ENCODE results near the gene CADPS2. TPM values are rescaled to one million over a fixed set of nuclear protein-coding genes. Genes with fewer than 3 reads are reported as not detected.

Gene CADPS2
- total RNA-seq, 3 donors from 2014 or later (not counting 1 experiment from before 2014, with no cell fraction given), result not detected

DNA sequence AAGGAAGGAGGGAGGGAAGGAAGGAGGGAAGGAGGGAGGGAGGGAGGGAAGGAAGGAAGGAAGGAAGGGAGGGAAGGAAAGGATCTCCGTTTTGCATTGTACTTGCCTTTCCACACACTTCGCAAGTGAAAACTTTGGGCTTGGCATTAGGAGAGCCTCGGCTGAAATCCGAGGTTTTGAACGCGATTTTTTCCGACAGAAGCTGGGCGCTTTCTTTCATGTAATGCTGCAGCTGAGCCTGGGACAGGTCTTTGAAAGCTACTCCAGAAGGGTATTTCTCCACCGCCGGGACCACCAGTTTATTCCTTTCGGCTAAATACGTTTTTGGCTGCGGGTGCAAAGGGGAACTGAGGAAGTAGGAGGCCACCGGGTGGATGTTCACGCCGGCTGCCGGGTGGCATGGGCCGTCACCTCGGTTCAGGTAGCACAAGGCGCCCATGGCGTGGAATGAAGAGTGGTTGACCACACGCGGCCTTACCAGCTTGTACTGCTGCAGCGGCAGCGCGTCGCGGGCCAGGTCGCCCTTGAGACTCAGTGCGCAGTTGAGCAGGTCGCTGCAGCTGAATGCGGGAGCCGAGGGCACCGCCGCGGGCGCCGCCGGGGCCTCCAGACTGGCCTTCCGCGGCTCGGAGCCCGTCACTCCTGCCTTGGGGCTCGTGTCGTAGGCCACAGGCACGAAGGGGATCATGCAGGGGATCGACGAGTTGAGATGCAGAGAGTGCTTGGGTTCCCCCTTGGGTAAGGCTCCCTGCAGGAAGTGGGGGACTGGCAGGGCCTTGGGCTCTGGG lies 582.5 kb downstream of the CADPS2 start:
- Mint-ChIP-seq H3K4me3 (no peak overlapping the region), H3K27ac (no peak overlapping the region), H3K27me3 (ENCODE audit: low read depth in 2 of 2) (peaks cover 62 to 64% of the 10 kb centered on the region in 2 donors), H3K9me3 (peaks cover 2 to 9% of the 10 kb centered on the region in 2 donors), H3K4me1 (no peaks in the 10 kb centered on the region), H3K36me3 (peaks cover 12% of the 10 kb centered on the region)
- H3K27me3 ChIP-seq (ENCODE audit: control insufficient read depth, insufficient read depth, low read length), result peaks cover 58% of the 10 kb centered on the region
- DNase-seq, result no peak
- H3K27ac ChIP-seq (ENCODE audit: low read length), result no peak overlapping the region
- no peaks in the 10 kb centered on the region for H3K4me1 ChIP-seq (ENCODE audit: control insufficient read depth, insufficient read depth, low read length)
- no peak for ATAC-seq
- no peaks in the 10 kb centered on the region for H3K9me3 ChIP-seq (ENCODE audit: control insufficient read depth, insufficient read depth, low read length)
- H3K4me3 ChIP-seq (ENCODE audit: low read length), result no peak overlapping the region
- no peaks in the 10 kb centered on the region for H3K36me3 ChIP-seq (ENCODE audit: control insufficient read depth, insufficient read depth, low read length)
- TF ChIP-seq, protein P1, sequence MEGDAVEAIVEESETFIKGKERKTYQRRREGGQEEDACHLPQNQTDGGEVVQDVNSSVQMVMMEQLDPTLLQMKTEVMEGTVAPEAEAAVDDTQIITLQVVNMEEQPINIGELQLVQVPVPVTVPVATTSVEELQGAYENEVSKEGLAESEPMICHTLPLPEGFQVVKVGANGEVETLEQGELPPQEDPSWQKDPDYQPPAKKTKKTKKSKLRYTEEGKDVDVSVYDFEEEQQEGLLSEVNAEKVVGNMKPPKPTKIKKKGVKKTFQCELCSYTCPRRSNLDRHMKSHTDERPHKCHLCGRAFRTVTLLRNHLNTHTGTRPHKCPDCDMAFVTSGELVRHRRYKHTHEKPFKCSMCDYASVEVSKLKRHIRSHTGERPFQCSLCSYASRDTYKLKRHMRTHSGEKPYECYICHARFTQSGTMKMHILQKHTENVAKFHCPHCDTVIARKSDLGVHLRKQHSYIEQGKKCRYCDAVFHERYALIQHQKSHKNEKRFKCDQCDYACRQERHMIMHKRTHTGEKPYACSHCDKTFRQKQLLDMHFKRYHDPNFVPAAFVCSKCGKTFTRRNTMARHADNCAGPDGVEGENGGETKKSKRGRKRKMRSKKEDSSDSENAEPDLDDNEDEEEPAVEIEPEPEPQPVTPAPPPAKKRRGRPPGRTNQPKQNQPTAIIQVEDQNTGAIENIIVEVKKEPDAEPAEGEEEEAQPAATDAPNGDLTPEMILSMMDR (IDR thresholded peaks at IDR 0.05), result no peak
- intact Hi-C loops (cut with micrococcal nuclease), result no loop called here
- 7% methylated on average over 48 of the region's 48 CpGs for WGBS (ENCODE audit: insufficient coverage)

- no peak overlapping the region for H3K4me3 Mint-ChIP-seq
- Histone ChIP-seq H3K4me3 (ENCODE audit: low read length) (no peak overlapping the region), H3K36me3 (ENCODE audit: control insufficient read depth, insufficient read depth, low read length) (no peaks in the 10 kb centered on the region), H3K9me3 (ENCODE audit: control insufficient read depth, insufficient read depth, low read length) (no peaks in the 10 kb centered on the region), H3K27me3 (ENCODE audit: control insufficient read depth, insufficient read depth, low read length) (peaks cover 60% of the 10 kb centered on the region), H3K4me1 (ENCODE audit: control insufficient read depth, insufficient read depth, low read length) (no peaks in the 10 kb centered on the region), H3K27ac (ENCODE audit: low read length) (no peak overlapping the region)
- peaks cover 12% of the 10 kb centered on the region for H3K36me3 Mint-ChIP-seq
- DNase-seq, result no peak
- 29% methylated on average over 8 of the region's 16 CpGs for WGBS (ENCODE audit: insufficient coverage)
- H3K27me3 Mint-ChIP-seq (ENCODE audit: low read depth in 2 of 2), result peaks cover 64 to 66% of the 10 kb centered on the region in 2 donors
- no peak for ATAC-seq
- H3K4me1 Mint-ChIP-seq, result no peaks in the 10 kb centered on the region
- peaks cover 2 to 9% of the 10 kb centered on the region in 2 donors for H3K9me3 Mint-ChIP-seq
- TF ChIP-seq, protein P1 (IDR thresholded peaks at IDR 0.05), result no peak
- no peak overlapping the region for H3K27ac Mint-ChIP-seq
- intact Hi-C loops (cut with micrococcal nuclease), result no loop called here
Measured at GRCh38 chr7:122302761-122303530, 583.3 kb downstream of the CADPS2 start.

DNA sequence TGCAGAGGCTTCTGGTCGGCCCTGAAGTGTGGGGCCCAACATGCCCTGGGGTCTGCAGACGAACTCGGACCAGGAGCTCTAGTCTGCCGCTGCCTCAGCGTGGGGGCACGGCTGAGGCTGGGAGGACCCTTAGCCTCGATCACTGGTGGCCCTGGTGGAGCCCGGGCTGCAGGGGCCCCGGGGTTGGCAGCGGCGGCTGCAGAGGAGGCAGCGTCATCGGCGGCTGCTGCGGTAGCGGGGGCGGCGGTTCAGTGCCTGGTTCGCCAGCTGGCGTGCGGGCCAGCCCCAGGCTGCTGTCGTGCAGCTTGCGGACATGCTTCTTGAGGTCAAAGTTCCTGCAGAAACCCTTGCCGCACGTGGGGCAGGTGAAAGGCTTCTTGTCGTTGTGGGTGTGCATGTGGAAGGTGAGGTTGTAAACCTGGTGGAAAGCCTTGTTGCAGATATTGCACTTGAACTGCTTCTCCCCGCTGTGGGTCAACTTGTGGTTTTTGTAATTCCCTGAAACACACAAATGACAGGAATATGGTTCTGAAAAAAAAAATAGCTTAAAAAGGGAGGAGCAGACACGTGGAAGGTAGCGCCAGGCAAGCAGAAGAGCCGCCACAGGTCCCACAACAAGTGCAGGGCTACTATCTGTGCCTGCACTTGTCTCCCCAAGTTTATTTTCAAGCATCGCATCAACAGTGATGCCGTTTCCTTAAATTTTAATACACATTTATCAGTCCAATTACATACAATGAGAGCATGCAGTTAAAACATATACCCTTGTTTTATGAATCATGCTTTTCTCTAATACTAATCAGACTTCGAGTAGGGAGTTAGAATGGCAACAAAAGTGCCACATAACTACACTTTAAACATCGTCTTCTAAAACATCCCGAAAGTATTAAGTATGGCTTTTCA lies 584.2 kb downstream of the CADPS2 start:
- H3K9me3 ChIP-seq (ENCODE audit: control insufficient read depth, insufficient read depth, low read length), result no peaks in the 10 kb centered on the region
- TF ChIP-seq, protein P1 (IDR thresholded peaks at IDR 0.05), result no peak
- 8% methylated on average over 35 of the region's 35 CpGs for WGBS (ENCODE audit: insufficient coverage)
- H3K36me3 ChIP-seq (ENCODE audit: control insufficient read depth, insufficient read depth, low read length), result no peaks in the 10 kb centered on the region
- no peaks in the 10 kb centered on the region for H3K4me1 ChIP-seq (ENCODE audit: control insufficient read depth, insufficient read depth, low read length)
- intact Hi-C loops (cut with micrococcal nuclease), result no loop called here
- no peak for DNase-seq
- H3K9me3 Mint-ChIP-seq, result peaks cover 2 to 9% of the 10 kb centered on the region in 2 donors
- peaks cover 57% of the 10 kb centered on the region for H3K27me3 ChIP-seq (ENCODE audit: control insufficient read depth, insufficient read depth, low read length)
- no peak overlapping the region for H3K27ac ChIP-seq (ENCODE audit: low read length)
- H3K27ac Mint-ChIP-seq, result no peak overlapping the region
- no peak for ATAC-seq
- H3K27me3 Mint-ChIP-seq (ENCODE audit: low read depth in 2 of 2), result peaks cover 63 to 66% of the 10 kb centered on the region in 2 donors
- H3K4me3 ChIP-seq (ENCODE audit: low read length), result no peak overlapping the region
- no peaks in the 10 kb centered on the region for H3K4me1 Mint-ChIP-seq
- H3K36me3 Mint-ChIP-seq, result peaks cover 12% of the 10 kb centered on the region
- H3K4me3 Mint-ChIP-seq, result no peak overlapping the region
